ENCODE results near the gene MERTK. TPM values are rescaled to one million over a fixed set of nuclear protein-coding genes. Genes with fewer than 3 reads are reported as not detected.
"Not testable (repeated sequence)": the region's sequence is repeated elsewhere in the genome, so short reads cannot be mapped to it uniquely, and the experiment has no call there.

MERTK gene
- total RNA-seq, 1 experiment from 2014 or later, result 14.5 TPM

- CTCF ChIA-PET; H3K9me3 ChIP-seq (ENCODE audit: control insufficient read depth, insufficient read depth, low read depth, low read length); in situ Hi-C loops (cut with HindIII; ENCODE audit: low pct_unique_long_range_greater_than_20kb, low sequenced_read_pairs); H3K4me3 ChIP-seq (ENCODE audit: low read depth in 2 of 2, low read length in 2 of 2); H3K27ac ChIP-seq (ENCODE audit: low read length); H3K36me3 ChIP-seq (ENCODE audit: control insufficient read depth, insufficient read depth, low read length); ATAC-seq; H3K4me1 ChIP-seq (ENCODE audit: control insufficient read depth, insufficient read depth, low read length); H3K27me3 ChIP-seq (ENCODE audit: control insufficient read depth, insufficient read depth, low read length); DNase-seq (ENCODE audit: low read depth, low spot score); BruUV-seq (replicated peaks); intact Hi-C loops (cut with micrococcal nuclease; ENCODE audit: unreplicated experiment); POLR2A ChIA-PET: not testable (repeated sequence)
These were observed 141.7 kb downstream of the MERTK start for GRCh38 chr2:112040066-112040465.

DNA sequence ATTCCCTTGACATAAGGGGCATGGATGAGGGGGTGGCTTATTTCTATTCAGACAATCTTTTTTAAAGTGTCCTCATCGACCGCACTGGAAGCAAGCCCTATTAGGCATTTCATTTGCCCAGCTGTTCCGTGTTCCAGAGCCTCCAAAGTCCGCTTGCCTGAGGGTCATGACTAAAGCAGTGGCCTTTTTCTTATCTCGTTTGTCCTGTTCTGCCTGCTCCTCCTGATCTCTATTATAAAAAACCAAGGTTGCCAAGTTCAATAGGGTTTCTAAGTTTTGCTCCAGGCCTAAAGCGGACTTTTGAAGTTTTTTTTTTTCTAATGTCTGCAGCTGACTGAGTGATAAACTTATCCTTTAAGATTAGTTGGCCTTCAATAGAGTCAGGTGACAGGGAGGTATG lies 143.1 kb downstream of the MERTK start:
- BruUV-seq (replicated peaks); in situ Hi-C loops (cut with HindIII; ENCODE audit: low pct_unique_long_range_greater_than_20kb, low sequenced_read_pairs); H3K27me3 ChIP-seq (ENCODE audit: control insufficient read depth, insufficient read depth, low read length); H3K9me3 ChIP-seq (ENCODE audit: control insufficient read depth, insufficient read depth, low read depth, low read length); H3K4me3 ChIP-seq (ENCODE audit: low read depth in 2 of 2, low read length in 2 of 2); H3K36me3 ChIP-seq (ENCODE audit: control insufficient read depth, insufficient read depth, low read length); DNase-seq (ENCODE audit: low read depth, low spot score); H3K27ac ChIP-seq (ENCODE audit: low read length); intact Hi-C loops (cut with micrococcal nuclease; ENCODE audit: unreplicated experiment); H3K4me1 ChIP-seq (ENCODE audit: control insufficient read depth, insufficient read depth, low read length); ATAC-seq; CTCF ChIA-PET; POLR2A ChIA-PET: not testable (repeated sequence)

DNA sequence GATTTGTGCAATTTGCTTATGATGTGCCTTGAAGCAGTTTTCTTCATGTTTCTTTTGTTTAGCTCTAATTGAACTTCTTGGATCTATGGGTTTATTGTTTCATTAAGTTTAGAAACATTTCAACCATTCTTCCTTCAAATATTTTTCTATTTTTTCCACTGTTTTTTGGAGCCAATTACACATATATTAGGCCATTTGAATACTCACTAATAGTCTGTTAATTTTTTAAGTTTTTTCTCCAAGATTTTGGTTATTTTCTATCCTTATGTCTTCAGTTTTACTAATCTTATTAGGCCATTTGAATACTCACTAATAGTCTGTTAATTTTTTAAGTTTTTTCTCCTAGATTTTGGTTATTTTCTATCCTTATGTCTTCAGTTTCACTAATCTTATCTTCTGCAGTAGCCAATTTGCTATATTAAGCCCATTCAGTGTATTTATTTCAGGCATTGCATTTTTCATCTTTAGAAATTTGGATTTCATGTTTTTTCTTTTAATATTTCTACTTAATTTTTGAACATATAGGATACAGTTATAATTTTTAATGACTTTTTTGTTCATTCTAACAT lies 147.1 kb downstream of the MERTK start:
- in situ Hi-C loops (cut with HindIII; ENCODE audit: low pct_unique_long_range_greater_than_20kb, low sequenced_read_pairs) (no loop called here), intact Hi-C loops (cut with micrococcal nuclease; ENCODE audit: unreplicated experiment) (no loop called here)
- H3K9me3 ChIP-seq (ENCODE audit: control insufficient read depth, insufficient read depth, low read depth, low read length), result peaks cover 4% of the 10 kb centered on the region; the same call in 1 of the 2 replicates
- no peak overlapping the region for H3K27ac ChIP-seq (ENCODE audit: low read length)
- POLR2A ChIA-PET, result no interaction called here
- no peaks in the 10 kb centered on the region for H3K27me3 ChIP-seq (ENCODE audit: control insufficient read depth, insufficient read depth, low read length)
- H3K4me3 ChIP-seq (ENCODE audit: low read depth in 2 of 2, low read length in 2 of 2), result no peak overlapping the region
- no peak for DNase-seq (ENCODE audit: low read depth, low spot score)
- no TSS peak for BruUV-seq (replicated peaks)
- TF ChIP-seq REST (IDR thresholded peaks at IDR 0.05; ENCODE audit: insufficient read depth in 1 of 2, low read depth in 2 of 2, low read length in 1 of 2) (no peak), POLR2AphosphoS5 (IDR thresholded peaks at IDR 0.05; ENCODE audit: low read depth, low read length) (no peak), CTCF (IDR thresholded peaks at IDR 0.05) (no peak), TCF7L2 (IDR thresholded peaks at IDR 0.05; ENCODE audit: low read depth, low read length) (no peak), SIN3A (IDR thresholded peaks at IDR 0.05; ENCODE audit: borderline replicate concordance, insufficient read depth, low read depth, low read length) (no peak)
- CTCF ChIA-PET, result no interaction called here
- no peaks in the 10 kb centered on the region for H3K4me1 ChIP-seq (ENCODE audit: control insufficient read depth, insufficient read depth, low read length)
- no peak for ATAC-seq
- no peaks in the 10 kb centered on the region for H3K36me3 ChIP-seq (ENCODE audit: control insufficient read depth, insufficient read depth, low read length)
